SK-N-SH (cell line): Measurements from ENCODE around the gene RAI14. TPM values are rescaled to one million over a fixed set of nuclear protein-coding genes. Genes with fewer than 3 reads are reported as not detected.

Source experiments
- CTCF ChIA-PET: fragments of 300-600, 350-600 bp; formaldehyde crosslinking; extraction: SDS; loops from one replicate; lab custom pipeline; 2021; lab: Yijun Ruan, JAX
- POLR2A ChIA-PET: fragments of 350-600 bp; sonication (Branson Sonifier 250); formaldehyde crosslinking; extraction: SDS; loops from one replicate; lab custom pipeline; 2020; ENCODE audit warnings: antibody characterized with exemption, inconsistent platforms; lab: Yijun Ruan, JAX
- DNase-seq: peaks from one replicate; pipeline ENCODE4 v3.0.0; 2012
- H2AFZ ChIP-seq: fragments of 200-600 bp; sonication (generic); 2 replicates; pipeline ENCODE4 v1.8.1; 2016; ENCODE audit warnings: antibody characterized with exemption, mild to moderate bottlenecking, low read depth
- H3F3A ChIP-seq: fragments of 200-600 bp; sonication (generic); replicated peaks from 2 replicates; pipeline ENCODE3; 2016; ENCODE audit warnings: antibody characterized with exemption, mild to moderate bottlenecking; ENCODE audit not compliant: insufficient read depth
- H3K27ac ChIP-seq, 2 experiments: fragments of 200-500 bp in 1 of 2; fragments of 200-600 bp in 1 of 2; sonication (Bioruptor generic) in 1 of 2; sonication (generic), shearing (Covaris generic) in 1 of 2; 2 replicates each; pipeline versions ENCODE4 v1.5.1 to v1.6.1; 2014 to 2016; ENCODE audit warnings: low read depth in 2 of 2, inconsistent platforms in 1 of 2, low read length in 1 of 2, mild to moderate bottlenecking in 1 of 2, mixed read lengths in 1 of 2
- H3K27me3 ChIP-seq: fragments of 200-600 bp; sonication (generic), shearing (Covaris generic); 2 replicates; pipeline ENCODE4 v1.6.1; 2016; ENCODE audit warnings: mixed run types; ENCODE audit not compliant: insufficient read depth
- H3K36me3 ChIP-seq, 2 experiments: fragments of 200-500 bp in 1 of 2; fragments of 200-600 bp in 1 of 2; sonication (Bioruptor generic) in 1 of 2; sonication (generic) in 1 of 2; replicated peaks in 1 of 2; 2 replicates each; pipeline versions ENCODE3 to v1.5.1; 2014 to 2016; ENCODE audit warnings: low read length in 1 of 2, mild to moderate bottlenecking in 1 of 2; ENCODE audit not compliant: insufficient read depth in 2 of 2, control insufficient read depth in 1 of 2
- H3K4me1 ChIP-seq, 2 experiments: fragments of 200-500 bp in 1 of 2; fragments of 200-600 bp in 1 of 2; sonication (Bioruptor generic) in 1 of 2; sonication (generic), shearing (Covaris generic) in 1 of 2; 2 replicates each; pipeline versions ENCODE4 v1.5.1 to v1.6.1; 2014 to 2016; ENCODE audit warnings: low read depth in 1 of 2, low read length in 1 of 2, mixed run types in 1 of 2; ENCODE audit not compliant: insufficient read depth in 2 of 2, control insufficient read depth in 1 of 2
- H3K4me2 ChIP-seq: fragments of 200-600 bp; sonication (generic), shearing (Covaris generic); 2 replicates; pipeline ENCODE4 v1.6.1; 2017; ENCODE audit warnings: mixed run types
- H3K4me3 ChIP-seq, 2 experiments: fragments of 200-500 bp in 1 of 2; fragments of 200-600 bp in 1 of 2; sonication (Bioruptor generic) in 1 of 2; sonication (generic), shearing (Covaris generic) in 1 of 2; 2 replicates each; pipeline versions ENCODE4 v1.5.1 to v1.8.1; 2014 to 2016; ENCODE audit warnings: low read depth in 2 of 2, inconsistent platforms in 1 of 2, low read length in 1 of 2, mild to moderate bottlenecking in 1 of 2, mixed read lengths in 1 of 2, moderate library complexity in 1 of 2
- H3K79me2 ChIP-seq: fragments of 200-600 bp; sonication (generic); 2 replicates; pipeline ENCODE4 v1.8.1; 2017; ENCODE audit warnings: mild to moderate bottlenecking; ENCODE audit not compliant: insufficient read depth
- H3K9ac ChIP-seq: fragments of 200-600 bp; sonication (generic); 2 replicates; pipeline ENCODE4 v1.6.1; 2017; ENCODE audit warnings: mixed run types
- H3K9me2 ChIP-seq: fragments of 200-600 bp; sonication (generic); 2 replicates; pipeline ENCODE4 v1.6.1; 2017; ENCODE audit warnings: mixed run types
- H3K9me3 ChIP-seq: fragments of 200-600 bp; sonication (generic); 2 replicates; pipeline ENCODE4 v1.6.1; 2017; ENCODE audit warnings: mixed run types, mild to moderate bottlenecking, moderate library complexity
- H4K20me1 ChIP-seq: fragments of 200-600 bp; sonication (generic); 2 replicates; pipeline ENCODE4 v1.6.1; 2017; ENCODE audit warnings: mild to moderate bottlenecking, mixed run types; ENCODE audit not compliant: insufficient read depth
- EP300 ChIP-seq, 2 experiments: IDR thresholded peaks; 2 replicates each; pipeline versions ENCODE4 v1.4.0 to v1.6.1; 2012; ENCODE audit warnings: borderline replicate concordance in 1 of 2, low read depth in 1 of 2, low read length in 1 of 2
- GABPA ChIP-seq: IDR thresholded peaks from 2 replicates; pipeline ENCODE4 v1.4.0; 2012; ENCODE audit warnings: low read depth, mild to moderate bottlenecking
- JUND ChIP-seq: IDR thresholded peaks from 2 replicates; pipeline ENCODE4 v1.4.0; 2012
- MEF2A ChIP-seq: IDR thresholded peaks from 2 replicates; pipeline ENCODE4 v1.4.0; 2012; ENCODE audit warnings: low read depth, borderline replicate concordance
- MXI1 ChIP-seq: IDR thresholded peaks from 2 replicates; pipeline ENCODE4 v1.6.1; 2012; ENCODE audit warnings: mild to moderate bottlenecking, low read depth, low read length, improper control_type of control experiment
- NFIC ChIP-seq: IDR thresholded peaks from 2 replicates; pipeline ENCODE4 v1.4.0; 2012; ENCODE audit warnings: borderline replicate concordance
- PBX3 ChIP-seq: IDR thresholded peaks from 2 replicates; pipeline ENCODE4; 2012
- POLR2AphosphoS5 ChIP-seq: IDR thresholded peaks from 2 replicates; pipeline ENCODE4 v1.6.1; 2012; ENCODE audit warnings: low read depth, low read length
- RCOR1 ChIP-seq: fragments of 150-350 bp; IDR thresholded peaks from 2 replicates; pipeline ENCODE4 v1.6.1; 2017; ENCODE audit warnings: antibody characterized with exemption, low read length
- REST ChIP-seq: IDR thresholded peaks from 2 replicates; pipeline ENCODE4 v1.6.1; 2012; ENCODE audit warnings: mild to moderate bottlenecking, low read depth, low read length, moderate library complexity
- RFX5 ChIP-seq: IDR thresholded peaks from 2 replicates; pipeline ENCODE4 v1.6.1; 2012; ENCODE audit warnings: mild to moderate bottlenecking, improper control_type of control experiment, low read length
- RXRA ChIP-seq: IDR thresholded peaks from 2 replicates; pipeline ENCODE4 v1.4.0; 2012; ENCODE audit warnings: low read depth, mild to moderate bottlenecking, borderline replicate concordance
- TAF1 ChIP-seq: IDR thresholded peaks from 2 replicates; pipeline ENCODE4 v1.6.1; 2012; ENCODE audit warnings: low read depth, mild to moderate bottlenecking, low read length, moderate library complexity, borderline replicate concordance
- TEAD4 ChIP-seq: IDR thresholded peaks from 2 replicates; pipeline ENCODE4 v1.4.0; 2012; ENCODE audit warnings: mild to moderate bottlenecking, borderline replicate concordance; ENCODE audit not compliant: insufficient read depth
- YY1 ChIP-seq: IDR thresholded peaks from 2 replicates; pipeline ENCODE4 v1.4.0; 2012; ENCODE audit warnings: low read depth, mild to moderate bottlenecking
- WGBS: methylation state at CpG from one replicate; pipeline ENCODE4 v1.1.6; 2017; ENCODE audit warnings: low lambda C conversion rate; 5-methylcytosine and 5-hydroxymethylcytosine counted together
- polyA plus RNA-seq, 3 experiments: library from polyadenylated mRNA; depleted of rRNA; stranded (reverse); fragments of >200 nt; gene quantifications; 2 replicates each; pipeline ENCODE4 v1.2.3, GENCODE V29; 2012
- TF ChIP-seq, protein P1 (sequence below): fragments of 150-350 bp; IDR thresholded peaks from 2 replicates; pipeline ENCODE4 v1.6.1; 2017; ENCODE audit warnings: antibody characterized with exemption, low read length, low read depth, borderline replicate concordance
- TF ChIP-seq, protein P2 (sequence below): fragments of 200-600 bp; sonication (generic); IDR thresholded peaks from 2 replicates; pipeline ENCODE4 v1.6.1; 2017; ENCODE audit warnings: antibody characterized with exemption, mild to moderate bottlenecking, moderate library complexity

Gene RAI14
- polyA plus RNA-seq, 1 of the 3 experiments (the other 2 are of a cell fraction), result 53.2 TPM

GRCh38 chr5:34717426-34718327 lies 61.5 kb downstream of the RAI14 start (continued):
- TF ChIP-seq REST (no peak), RXRA (peak; percentile 50; the same call in 1 of the 2 replicates), TEAD4 (peak; percentile 60), RCOR1 (no peak), RFX5 (no peak), EP300 (IDR thresholded peaks at IDR 0.05; ENCODE audit: borderline replicate concordance in 1 of 2, low read depth in 1 of 2, low read length in 1 of 2) (peak in 1 of 2 experiments; percentile 73; a peak in 1 of 4 replicates), POLR2AphosphoS5 (no peak), GABPA (no peak), YY1 (no peak), TAF1 (no peak), MXI1 (no peak)
- TF ChIP-seq, protein P1, sequence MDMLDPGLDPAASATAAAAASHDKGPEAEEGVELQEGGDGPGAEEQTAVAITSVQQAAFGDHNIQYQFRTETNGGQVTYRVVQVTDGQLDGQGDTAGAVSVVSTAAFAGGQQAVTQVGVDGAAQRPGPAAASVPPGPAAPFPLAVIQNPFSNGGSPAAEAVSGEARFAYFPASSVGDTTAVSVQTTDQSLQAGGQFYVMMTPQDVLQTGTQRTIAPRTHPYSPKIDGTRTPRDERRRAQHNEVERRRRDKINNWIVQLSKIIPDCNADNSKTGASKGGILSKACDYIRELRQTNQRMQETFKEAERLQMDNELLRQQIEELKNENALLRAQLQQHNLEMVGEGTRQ, result no peak

- WGBS, result 63% methylated on average over 4 of the region's 4 CpGs
- DNase-seq, result no peak
- peak overlapping the region; percentile 77; the same call in 1 of the 2 replicates for H3K9ac ChIP-seq
Measured at GRCh38 chr5:34718516-34718915, 62.4 kb downstream of the RAI14 start.

More at GRCh38 chr5:34718516-34718915, 62.4 kb downstream of the RAI14 start:
- ChIA-PET POLR2A (no interaction called here), CTCF (no interaction called here)
- Histone ChIP-seq H3K4me3 (no peak overlapping the region), H2AFZ (no peak overlapping the region), H3F3A (peaks cover 34% of the 10 kb centered on the region), H3K9me3 (no peaks in the 10 kb centered on the region), H4K20me1 (no peaks in the 10 kb centered on the region), H3K9me2 (no peaks in the 10 kb centered on the region), H3K4me2 (peak overlapping the region; percentile 80), H3K27ac (peak overlapping the region; percentile 48 to 99; a peak in 3 of 4 replicates), H3K36me3 (peaks cover 0 to 13% of the 10 kb centered on the region in 2 experiments), H3K79me2 (peaks cover 89% of the 10 kb centered on the region), H3K27me3 (no peaks in the 10 kb centered on the region), H3K4me1 (peaks cover 0 to 46% of the 10 kb centered on the region in 2 experiments; a peak in 2 of 4 replicates)
- no peak for TF ChIP-seq JUND
- TF ChIP-seq NFIC, result no peak
- TF ChIP-seq RXRA, result no peak
- TF ChIP-seq, protein P2, sequence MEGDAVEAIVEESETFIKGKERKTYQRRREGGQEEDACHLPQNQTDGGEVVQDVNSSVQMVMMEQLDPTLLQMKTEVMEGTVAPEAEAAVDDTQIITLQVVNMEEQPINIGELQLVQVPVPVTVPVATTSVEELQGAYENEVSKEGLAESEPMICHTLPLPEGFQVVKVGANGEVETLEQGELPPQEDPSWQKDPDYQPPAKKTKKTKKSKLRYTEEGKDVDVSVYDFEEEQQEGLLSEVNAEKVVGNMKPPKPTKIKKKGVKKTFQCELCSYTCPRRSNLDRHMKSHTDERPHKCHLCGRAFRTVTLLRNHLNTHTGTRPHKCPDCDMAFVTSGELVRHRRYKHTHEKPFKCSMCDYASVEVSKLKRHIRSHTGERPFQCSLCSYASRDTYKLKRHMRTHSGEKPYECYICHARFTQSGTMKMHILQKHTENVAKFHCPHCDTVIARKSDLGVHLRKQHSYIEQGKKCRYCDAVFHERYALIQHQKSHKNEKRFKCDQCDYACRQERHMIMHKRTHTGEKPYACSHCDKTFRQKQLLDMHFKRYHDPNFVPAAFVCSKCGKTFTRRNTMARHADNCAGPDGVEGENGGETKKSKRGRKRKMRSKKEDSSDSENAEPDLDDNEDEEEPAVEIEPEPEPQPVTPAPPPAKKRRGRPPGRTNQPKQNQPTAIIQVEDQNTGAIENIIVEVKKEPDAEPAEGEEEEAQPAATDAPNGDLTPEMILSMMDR, result no peak
- TF ChIP-seq POLR2AphosphoS5, result no peak
- TF ChIP-seq PBX3, result no peak
- no peak for TF ChIP-seq MEF2A
- TF ChIP-seq, protein P1, result no peak
